ENCODE measurements around the gene TEKTIP1. TPM values are rescaled to one million over a fixed set of nuclear protein-coding genes. Genes with fewer than 3 reads are reported as not detected.

The TEKTIP1 gene
- total and polyA plus RNA-seq, 9 of the 15 experiments (the other 6 are each of a cell fraction or from before 2014, with no cell fraction given), result 0.66 TPM; not detected in 8

DNA sequence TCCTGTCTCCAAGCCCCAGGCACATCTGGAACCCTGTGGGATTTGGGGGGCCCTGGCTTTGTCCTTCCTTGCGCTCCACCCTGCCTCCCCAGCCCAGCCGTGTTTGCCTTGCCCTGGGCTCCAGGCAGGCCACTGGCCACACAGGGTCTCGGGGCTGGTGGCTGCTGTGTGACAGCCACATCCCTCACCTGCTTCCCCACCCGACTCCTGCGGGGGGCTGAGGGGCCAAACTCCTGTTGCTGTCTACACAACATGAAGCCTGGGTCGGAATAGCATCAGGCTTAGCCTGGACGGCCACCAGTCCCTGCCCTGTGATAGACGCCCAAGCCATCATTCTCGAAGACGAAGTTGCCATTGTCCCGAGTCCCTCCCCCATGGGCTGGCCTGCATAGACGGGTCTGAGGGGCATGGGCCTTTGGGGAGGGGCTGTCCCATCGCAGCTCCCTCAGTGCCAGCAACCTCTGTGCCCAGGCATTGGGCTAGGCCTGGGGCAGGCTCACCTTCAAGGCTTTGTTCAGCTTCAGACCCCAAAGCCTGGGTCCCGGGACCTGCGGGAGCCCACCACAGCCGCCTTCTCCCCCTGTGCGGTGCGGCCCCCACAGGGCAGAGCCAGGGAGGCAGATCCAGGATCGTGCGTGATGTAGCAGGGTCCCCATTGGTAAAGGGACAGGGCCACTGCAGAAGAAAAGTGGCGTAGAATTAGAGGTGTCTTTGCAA is 15.5 kb upstream of the TEKTIP1 start (continued):
- TF ChIP-seq RBM14 (IDR thresholded peaks at IDR 0.05; ENCODE audit: borderline replicate concordance, insufficient read depth, low read depth, low read length), result no peak
- no peak for TF ChIP-seq U2AF2 (optimal IDR thresholded peaks at IDR 0.05; ENCODE audit: low read depth, low read length)
- TF ChIP-seq, protein P1, sequence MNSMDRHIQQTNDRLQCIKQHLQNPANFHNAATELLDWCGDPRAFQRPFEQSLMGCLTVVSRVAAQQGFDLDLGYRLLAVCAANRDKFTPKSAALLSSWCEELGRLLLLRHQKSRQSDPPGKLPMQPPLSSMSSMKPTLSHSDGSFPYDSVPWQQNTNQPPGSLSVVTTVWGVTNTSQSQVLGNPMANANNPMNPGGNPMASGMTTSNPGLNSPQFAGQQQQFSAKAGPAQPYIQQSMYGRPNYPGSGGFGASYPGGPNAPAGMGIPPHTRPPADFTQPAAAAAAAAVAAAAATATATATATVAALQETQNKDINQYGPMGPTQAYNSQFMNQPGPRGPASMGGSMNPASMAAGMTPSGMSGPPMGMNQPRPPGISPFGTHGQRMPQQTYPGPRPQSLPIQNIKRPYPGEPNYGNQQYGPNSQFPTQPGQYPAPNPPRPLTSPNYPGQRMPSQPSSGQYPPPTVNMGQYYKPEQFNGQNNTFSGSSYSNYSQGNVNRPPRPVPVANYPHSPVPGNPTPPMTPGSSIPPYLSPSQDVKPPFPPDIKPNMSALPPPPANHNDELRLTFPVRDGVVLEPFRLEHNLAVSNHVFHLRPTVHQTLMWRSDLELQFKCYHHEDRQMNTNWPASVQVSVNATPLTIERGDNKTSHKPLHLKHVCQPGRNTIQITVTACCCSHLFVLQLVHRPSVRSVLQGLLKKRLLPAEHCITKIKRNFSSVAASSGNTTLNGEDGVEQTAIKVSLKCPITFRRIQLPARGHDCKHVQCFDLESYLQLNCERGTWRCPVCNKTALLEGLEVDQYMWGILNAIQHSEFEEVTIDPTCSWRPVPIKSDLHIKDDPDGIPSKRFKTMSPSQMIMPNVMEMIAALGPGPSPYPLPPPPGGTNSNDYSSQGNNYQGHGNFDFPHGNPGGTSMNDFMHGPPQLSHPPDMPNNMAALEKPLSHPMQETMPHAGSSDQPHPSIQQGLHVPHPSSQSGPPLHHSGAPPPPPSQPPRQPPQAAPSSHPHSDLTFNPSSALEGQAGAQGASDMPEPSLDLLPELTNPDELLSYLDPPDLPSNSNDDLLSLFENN (IDR thresholded peaks at IDR 0.05; ENCODE audit: low read depth in 2 of 2, low read length in 2 of 2), result no peak

DNA sequence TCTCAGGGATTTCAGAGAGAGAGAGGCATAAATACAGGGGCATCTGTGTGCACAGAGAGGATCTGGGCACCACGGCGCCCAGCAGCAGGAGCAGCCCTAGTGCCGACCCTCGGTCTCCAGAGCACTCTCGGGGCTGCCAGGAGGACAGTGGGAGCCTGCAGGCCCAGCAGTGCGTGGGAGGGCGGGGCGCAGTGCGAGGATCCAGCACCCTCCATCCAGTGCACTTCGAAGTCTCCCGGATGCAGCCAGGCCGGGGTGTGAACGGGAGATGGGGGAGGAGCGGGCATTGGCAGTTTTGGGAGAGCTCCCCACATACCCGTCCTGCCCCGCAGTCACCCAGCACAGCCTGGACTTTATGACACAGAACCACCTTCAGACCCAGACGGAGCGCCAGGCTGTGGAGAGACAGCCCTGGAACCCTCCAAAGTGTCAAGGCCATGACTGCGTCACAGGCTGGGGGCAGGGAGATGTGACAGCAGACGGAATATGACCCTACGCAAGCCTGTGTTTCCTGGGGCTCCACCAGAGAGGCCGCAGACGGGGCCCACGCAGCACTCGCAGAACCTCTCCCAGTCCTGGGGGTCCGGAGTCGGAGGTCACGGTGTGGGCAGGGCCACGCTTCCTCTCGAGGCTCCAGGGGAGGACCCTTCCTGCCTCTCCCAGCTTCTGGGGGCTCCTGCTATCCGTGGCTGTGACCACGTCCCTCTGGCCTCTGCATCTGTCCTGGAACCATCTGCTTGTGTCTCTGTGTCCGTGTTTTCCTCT is 14.7 kb upstream of the TEKTIP1 start:
- H3K27me3 ChIP-seq (ENCODE audit: control insufficient read depth in 2 of 2, insufficient read depth in 2 of 2, low read length in 2 of 2), result no peaks in the 10 kb centered on the region
- TF ChIP-seq, protein P2, sequence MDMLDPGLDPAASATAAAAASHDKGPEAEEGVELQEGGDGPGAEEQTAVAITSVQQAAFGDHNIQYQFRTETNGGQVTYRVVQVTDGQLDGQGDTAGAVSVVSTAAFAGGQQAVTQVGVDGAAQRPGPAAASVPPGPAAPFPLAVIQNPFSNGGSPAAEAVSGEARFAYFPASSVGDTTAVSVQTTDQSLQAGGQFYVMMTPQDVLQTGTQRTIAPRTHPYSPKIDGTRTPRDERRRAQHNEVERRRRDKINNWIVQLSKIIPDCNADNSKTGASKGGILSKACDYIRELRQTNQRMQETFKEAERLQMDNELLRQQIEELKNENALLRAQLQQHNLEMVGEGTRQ (CRISPR knock-in tag; IDR thresholded peaks at IDR 0.05), result no peak
- TF ChIP-seq ZNF408 (CRISPR knock-in tag; IDR thresholded peaks at IDR 0.05; ENCODE audit: low read depth) (no peak), POLR2G (IDR thresholded peaks at IDR 0.05; ENCODE audit: low read depth, low read length) (0 out of 2 replicates have a peak, but pooled peaks have one; percentile 28), BDP1 (IDR thresholded peaks at IDR 0.05; ENCODE audit: insufficient read depth, insufficient read length) (no peak)
- H3K9ac ChIP-seq (ENCODE audit: insufficient read depth in 1 of 2, low read depth in 2 of 2, low read length in 2 of 2), result peak overlapping the region in 1 of 2 experiments; percentile 47; a peak in 1 of 4 replicates
- peaks cover 40% of the 10 kb centered on the region for H3K79me2 ChIP-seq (ENCODE audit: control insufficient read depth, insufficient read depth, low read length)
- H3K4me3 ChIP-seq, result no peak overlapping the region
- CTCF ChIA-PET (ENCODE audit: low intra/inter-chr PET ratio), result no interaction called here
- peaks cover 60% of the 10 kb centered on the region; the same call in 1 of the 3 replicates for H3K36me3 ChIP-seq (ENCODE audit: control insufficient read depth, insufficient read depth, low read length)
- 95% methylated on average over 33 of the region's 33 CpGs for WGBS (ENCODE audit: insufficient coverage, low coverage, missing lambda C conversion rate)
- intact Hi-C loops (cut with micrococcal nuclease), result no loop called here
- no peak overlapping the region for H3K4me2 ChIP-seq (ENCODE audit: insufficient read depth, low read length)
- no peaks in the 10 kb centered on the region for H3K9me3 ChIP-seq (replicated peaks; ENCODE audit: control insufficient read depth, insufficient read depth, low read depth, low read length)
- H4K20me1 ChIP-seq (replicated peaks; ENCODE audit: control insufficient read depth, insufficient read depth, low read length), result peaks cover 12% of the 10 kb centered on the region; the same call in 1 of the 2 replicates
- H3K27ac ChIP-seq (ENCODE audit: extremely low read depth, low read depth, low read length), result no peak overlapping the region
- no peak overlapping the region for H2AFZ ChIP-seq (ENCODE audit: low read depth, low read length)
- ATAC-seq, result no peak
- no TSS peak for BruUV-seq (replicated peaks)
- no peak for DNase-seq (ENCODE audit: extremely low read depth in 1 of 4, low spot score in 3 of 4)
- peaks cover 19 to 74% of the 10 kb centered on the region in 2 experiments for H3K4me1 ChIP-seq (replicated peaks in 1 of 2; ENCODE audit: control insufficient read depth in 2 of 2, insufficient read depth in 2 of 2, low read length in 2 of 2)
- in situ Hi-C loops (cut with MboI), result no loop called here
- H3K9me1 ChIP-seq (ENCODE audit: control insufficient read depth, insufficient read depth, low read length), result peaks cover 4% of the 10 kb centered on the region
- FAIRE-seq, result no peak
- POLR2A ChIA-PET, result no interaction called here

All from K562 (cell line).